GM21526 (cell line): ENCODE data around the gene DNTTIP2.
"Not testable (repeated sequence)": the region's sequence is repeated elsewhere in the genome, so short reads cannot be mapped to it uniquely, and the experiment has no call there.

Experiments used
- ATAC-seq: cut with Tn5 transposase; IDR thresholded peaks from one replicate; pipeline ENCODE4 v1.9.1; 2021; ENCODE audit warnings: moderate library complexity; ENCODE audit not compliant: unreplicated experiment, low FRiP score

DNTTIP2 gene

DNA sequence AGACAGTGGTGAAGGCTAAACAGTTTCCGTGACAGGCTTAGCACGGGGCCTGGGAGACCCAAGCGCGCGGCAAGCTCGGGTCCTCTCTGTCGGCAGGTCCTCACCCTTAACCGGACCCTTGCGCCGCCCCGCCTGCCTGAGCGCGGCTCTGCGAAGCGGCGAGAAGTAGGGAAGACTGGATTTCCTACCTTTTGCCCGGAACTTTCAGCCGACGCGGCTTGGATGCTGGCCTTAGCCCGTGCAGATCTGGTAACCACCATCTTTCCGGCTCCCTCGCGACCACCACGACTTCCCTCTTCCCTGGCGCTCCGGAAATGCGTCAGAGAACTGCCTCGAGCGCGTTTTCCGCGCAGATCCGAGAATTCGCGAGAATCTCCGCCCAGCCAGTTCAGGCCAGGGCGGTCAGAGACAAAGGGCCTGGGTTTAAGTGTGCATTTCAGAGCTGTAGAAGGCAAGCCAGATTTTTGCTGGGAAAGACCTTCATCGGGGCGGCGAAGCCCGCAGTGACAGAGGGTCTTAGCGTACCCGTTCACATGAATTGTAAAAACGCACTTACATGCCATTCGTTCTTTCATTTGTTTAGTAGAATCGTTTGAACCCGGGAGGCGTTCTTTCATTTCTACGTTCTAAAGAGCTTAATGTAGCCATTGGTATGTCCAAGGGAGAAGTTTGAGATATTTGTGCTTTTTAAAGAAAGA, at the start of gene DNTTIP2:
TSS of gene DNTTIP2 (minus strand) at position 318 of the 698 bp plus-strand sequence. CDS start at position 260, 58 bp downstream.
- peak; percentile 93 for ATAC-seq

DNA sequence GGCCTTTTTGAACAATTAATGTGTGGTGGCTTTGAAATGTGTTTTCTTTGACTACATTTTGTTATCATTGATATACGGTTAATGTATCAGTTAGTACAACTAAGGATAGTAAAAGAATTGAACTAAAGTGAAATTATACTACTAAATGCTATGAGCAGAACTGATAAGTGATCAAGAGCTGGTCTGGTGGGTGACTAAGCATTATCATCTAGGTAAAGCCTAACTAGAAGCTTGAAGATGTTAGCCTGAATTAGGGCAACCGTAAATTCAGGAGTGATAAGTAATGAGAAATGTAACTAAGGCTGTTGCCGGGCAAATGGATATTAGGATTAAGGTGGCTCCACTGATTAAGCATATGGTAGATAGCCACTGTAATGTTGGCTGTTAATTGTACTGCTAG, 46.2 kb upstream of the DNTTIP2 start:
- ATAC-seq = no peak

- no peak for ATAC-seq
Measured at GRCh38 chr1:93919780-93920179, 40.8 kb upstream of the DNTTIP2 start.

GRCh38 chr1:93917302-93917701, 38.3 kb upstream of the DNTTIP2 start:
- ATAC-seq = no peak

DNA sequence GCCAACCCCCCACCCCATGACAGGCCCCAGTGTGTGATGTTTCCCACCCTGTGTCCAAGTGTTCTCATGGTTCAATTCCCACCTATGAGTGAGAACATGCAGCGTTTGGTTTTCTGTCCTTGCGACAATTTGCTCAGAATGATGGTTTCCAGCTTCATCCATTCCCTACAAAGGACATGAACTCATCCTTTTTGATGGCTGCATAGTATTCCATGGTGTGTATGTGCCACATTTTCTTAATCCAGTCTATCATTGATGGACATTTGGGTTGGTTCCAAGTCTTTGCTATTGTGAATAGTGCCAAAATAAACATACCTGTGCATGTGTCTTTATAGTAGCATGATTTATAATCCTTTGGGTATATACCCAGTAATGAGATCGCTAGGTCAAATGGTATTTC, 31.9 kb upstream of the DNTTIP2 start:
- not testable (repeated sequence) for ATAC-seq

- ATAC-seq = no peak
Measured at GRCh38 chr1:93910305-93910704, 31.3 kb upstream of the DNTTIP2 start.

GRCh38 chr1:93909146-93910050, 30.4 kb upstream of the DNTTIP2 start, which contains the start of gene GCLM:
Gene GCLM, minus strand, starts transcription at chr1:93909430. Its CDS starts 267 bp downstream, at chr1:93909163.
- ATAC-seq = peak; percentile 94

DNA sequence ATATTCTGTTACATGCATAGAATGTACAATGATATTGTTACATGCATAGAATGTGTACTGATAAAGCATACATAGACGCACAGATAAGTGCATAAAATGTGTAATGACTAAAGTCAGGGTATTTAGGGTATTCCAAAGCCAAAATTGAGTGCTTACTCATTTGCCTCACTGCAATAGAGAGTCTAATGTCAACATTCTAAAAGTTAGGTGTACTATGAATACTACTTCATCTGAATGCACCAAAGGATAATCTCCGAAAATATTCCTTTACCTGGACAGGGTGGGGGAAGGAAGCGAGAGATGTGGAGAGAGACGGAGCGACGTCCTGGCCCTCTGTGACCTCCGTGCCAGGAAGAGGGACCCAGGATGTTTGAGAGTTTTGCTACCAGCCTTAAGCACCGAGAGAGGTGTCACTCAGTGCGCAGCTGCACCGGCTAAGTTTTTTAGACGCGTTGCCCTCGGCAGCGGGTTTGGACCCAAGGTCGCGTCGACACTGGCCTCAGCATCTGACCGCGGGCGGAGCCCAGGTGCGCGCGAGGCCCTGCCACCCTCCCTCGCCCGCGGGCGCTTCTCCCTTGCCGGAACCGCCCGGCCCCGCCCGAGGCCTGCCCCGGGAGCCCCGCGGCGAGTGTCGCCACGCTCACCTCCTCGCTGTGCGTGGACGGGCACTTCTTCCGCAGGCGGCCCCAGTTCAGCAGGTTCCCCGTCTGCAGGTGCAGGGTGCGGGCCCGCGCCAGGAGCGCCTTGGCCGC, 29.6 kb upstream of the DNTTIP2 start:
- ATAC-seq = peak; percentile 41

GRCh38 chr1:93907718-93908117, 28.7 kb upstream of the DNTTIP2 start:
- ATAC-seq = no peak

DNA sequence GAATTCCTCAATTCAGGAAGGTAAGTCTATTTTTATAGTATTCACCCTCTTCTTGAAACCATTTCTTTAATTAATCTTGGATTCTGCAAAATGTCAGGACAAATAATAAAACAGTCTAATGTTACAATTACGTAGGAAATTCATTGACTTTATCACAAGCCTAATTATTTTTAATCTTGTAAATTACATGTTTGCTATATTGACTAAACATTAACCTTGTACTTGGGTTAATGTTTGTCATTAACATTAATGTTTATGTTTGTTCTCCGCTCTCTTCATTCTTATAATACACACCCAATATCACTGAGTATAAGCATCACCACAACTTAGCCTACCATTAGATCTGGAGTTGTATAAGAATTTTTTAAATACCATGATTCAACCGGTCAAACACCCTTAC, 27.5 kb upstream of the DNTTIP2 start:
- no peak for ATAC-seq

DNA sequence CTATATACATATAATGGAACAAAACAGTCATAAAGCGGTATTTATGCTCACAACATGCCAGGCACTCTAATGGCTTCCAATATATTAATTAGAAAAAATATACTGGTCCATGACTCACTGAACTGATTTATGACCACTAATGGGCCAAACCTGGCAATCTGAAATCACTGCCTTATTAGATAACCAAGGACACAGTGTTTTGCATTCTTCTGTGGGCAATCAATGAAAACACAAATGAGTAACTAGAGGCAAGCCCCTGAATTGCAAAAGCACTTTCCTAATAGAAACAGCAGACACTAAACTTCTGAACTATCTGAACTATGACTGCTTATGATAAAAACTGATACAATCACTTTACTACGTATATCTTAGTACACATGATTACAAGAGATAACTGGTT, 26.7 kb upstream of the DNTTIP2 start:
- no peak for ATAC-seq

GRCh38 chr1:93905051-93905450, 26.0 kb upstream of the DNTTIP2 start:
- ATAC-seq = no peak

DNA sequence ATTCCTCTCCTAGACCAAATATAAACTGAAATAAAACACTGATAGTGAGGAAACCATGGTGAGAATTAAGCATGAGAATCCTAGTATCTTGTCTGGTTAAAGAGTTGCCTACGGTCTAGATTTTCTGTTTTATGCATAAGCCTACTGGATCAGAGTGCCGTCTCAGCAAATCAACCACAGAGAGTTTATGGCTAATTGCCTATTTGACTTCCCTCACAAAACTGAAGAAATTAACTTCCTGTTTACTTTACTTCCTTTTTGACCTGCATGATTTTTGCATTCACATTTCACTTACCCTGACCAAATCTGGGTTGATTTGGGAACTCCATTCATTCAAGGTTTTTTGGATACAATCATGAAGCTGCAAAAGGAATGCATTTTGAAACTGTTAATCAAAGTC, 25.2 kb upstream of the DNTTIP2 start:
- no peak for ATAC-seq

DNA sequence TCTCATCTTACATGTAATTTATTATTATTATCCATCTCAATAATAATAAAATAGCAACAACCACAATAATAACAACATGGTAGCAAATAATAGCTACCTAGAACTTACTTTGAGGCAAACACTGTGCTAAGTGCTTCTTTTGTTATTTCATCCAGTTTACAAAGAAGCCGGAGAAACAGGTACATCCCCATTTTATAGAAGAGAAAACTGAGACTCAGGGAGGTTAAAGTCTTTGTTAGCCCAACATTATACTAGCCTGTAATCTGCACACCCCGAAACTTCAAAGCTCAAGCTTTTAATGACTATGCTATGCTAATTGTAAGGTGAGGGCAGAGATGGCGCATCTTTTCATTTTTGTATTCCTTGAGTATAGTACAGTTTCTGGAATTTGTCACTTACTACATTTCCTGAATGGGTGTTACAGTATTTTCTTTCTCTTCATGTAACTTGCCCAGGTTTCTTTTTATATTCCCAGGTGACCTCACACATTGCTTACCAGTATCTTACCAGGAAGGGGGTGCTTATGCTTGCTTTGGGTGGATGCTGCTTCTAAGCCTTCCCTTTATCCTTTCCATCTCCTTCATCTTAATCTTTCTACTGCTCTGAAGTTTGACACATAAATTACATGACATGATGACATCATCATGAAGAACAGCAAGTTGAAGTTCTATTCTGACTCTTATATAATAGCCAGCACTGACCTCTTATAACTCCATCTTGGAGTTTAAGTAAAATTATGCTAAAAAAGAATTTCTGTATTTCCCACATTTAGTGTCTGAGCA, 21.9 kb upstream of the DNTTIP2 start:
- no peak for ATAC-seq

DNA sequence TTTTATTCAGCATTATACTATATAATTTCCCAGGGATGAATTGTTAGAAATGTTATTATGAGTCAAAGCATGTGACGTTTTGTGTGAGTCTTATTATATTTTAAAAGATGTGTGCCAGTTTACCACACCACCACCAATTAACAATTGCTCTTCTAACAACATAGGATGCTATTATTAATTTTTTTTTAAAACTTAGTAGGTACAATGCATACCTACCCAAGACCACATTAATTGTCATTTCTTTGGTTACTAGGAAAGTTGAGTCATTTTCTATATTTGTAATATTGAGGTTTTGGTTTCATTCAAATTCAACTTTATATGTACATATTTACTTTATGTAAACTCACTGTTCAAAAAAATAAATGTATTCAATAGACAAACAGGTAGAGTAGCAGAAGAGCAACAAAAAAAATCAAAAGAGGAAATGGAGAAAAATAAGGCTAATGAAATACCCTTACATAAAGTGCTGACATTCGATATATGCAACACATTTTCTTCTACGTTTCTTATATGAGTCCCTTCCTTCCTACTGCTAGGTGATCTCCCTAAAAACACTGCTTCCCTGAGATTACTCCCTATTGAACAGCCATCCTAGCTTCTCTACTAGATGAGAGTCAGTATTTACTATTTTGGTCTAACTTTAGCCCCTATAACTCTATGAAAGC, 20.7 kb upstream of the DNTTIP2 start:
- no peak for ATAC-seq

- no peak for ATAC-seq
Measured at GRCh38 chr1:93888900-93889299, 9.9 kb upstream of the DNTTIP2 start.

- no peak for ATAC-seq
Measured at GRCh38 chr1:93882269-93882668, 3.3 kb upstream of the DNTTIP2 start.

GRCh38 chr1:93880731-93881130, 1.7 kb upstream of the DNTTIP2 start:
- no peak for ATAC-seq

- peak; percentile 54 for ATAC-seq
Measured at GRCh38 chr1:93878501-93878888, 511 bp downstream of the DNTTIP2 start.

GRCh38 chr1:93877529-93877928, 1.5 kb downstream of the DNTTIP2 start:
- no peak for ATAC-seq
